KMS-11 (cell line): ENCODE results near the gene APOBEC4.
A peak's percentile ranks its signal among the peaks of the same experiment; 100 is the strongest.

Experiments
- H2AFZ ChIP-seq: fragments of 200-600 bp; sonication (generic); 2 replicates; pipeline ENCODE4 v1.6.1; 2016; ENCODE audit warnings: antibody characterized with exemption, mixed run types, low read depth
- H3K27ac ChIP-seq: fragments of 200-600 bp; sonication (generic); 2 replicates; pipeline ENCODE4 v1.6.1; 2016; ENCODE audit warnings: mild to moderate bottlenecking, mixed run types
- H3K27me3 ChIP-seq: fragments of 200-600 bp; sonication (generic); 2 replicates; pipeline ENCODE4 v1.6.1; 2017; ENCODE audit warnings: mild to moderate bottlenecking, low read depth, mixed run types, moderate library complexity; ENCODE audit not compliant: insufficient read depth
- H3K36me3 ChIP-seq: fragments of 200-600 bp; sonication (generic); 2 replicates; pipeline ENCODE4 v1.6.1; 2017; ENCODE audit warnings: mild to moderate bottlenecking, mixed run types; ENCODE audit not compliant: insufficient read depth
- H3K4me1 ChIP-seq: fragments of 200-600 bp; sonication (generic); 2 replicates; pipeline ENCODE4 v1.6.1; 2016; ENCODE audit warnings: mild to moderate bottlenecking, low read depth, mixed run types; ENCODE audit not compliant: poor library complexity, severe bottlenecking
- H3K4me2 ChIP-seq: fragments of 200-600 bp; sonication (generic); 2 replicates; pipeline ENCODE4 v1.7.0; 2016; ENCODE audit warnings: mild to moderate bottlenecking, mixed run types
- H3K4me3 ChIP-seq: fragments of 200-600 bp; sonication (generic); IDR thresholded peaks from 2 replicates; pipeline ENCODE4 v1.6.1; 2017; ENCODE audit warnings: low read depth, low read length, mixed read lengths; ENCODE audit not compliant: insufficient read depth
- H3K79me2 ChIP-seq: fragments of 200-600 bp; sonication (generic); 2 replicates; pipeline ENCODE4 v1.6.1; 2016; ENCODE audit warnings: low read depth, mixed run types; ENCODE audit not compliant: insufficient read depth
- H3K9ac ChIP-seq: fragments of 200-600 bp; sonication (generic); 2 replicates; pipeline ENCODE4 v1.6.1; 2016; ENCODE audit warnings: mild to moderate bottlenecking, mixed run types
- H4K20me1 ChIP-seq: fragments of 200-600 bp; sonication (generic); 2 replicates; pipeline ENCODE4 v1.6.1; 2016; ENCODE audit warnings: mild to moderate bottlenecking, mixed run types; ENCODE audit not compliant: insufficient read depth
- CTCF ChIP-seq: fragments of 200-600 bp; sonication (generic); conservative IDR thresholded peaks from 2 replicates; pipeline ENCODE4 v1.6.1; 2017; ENCODE audit warnings: low read depth, mild to moderate bottlenecking, antibody characterized with exemption, low read length, moderate library complexity, mixed read lengths

Gene APOBEC4

GRCh38 chr1:183633676-183634343 is 19.3 kb downstream of the APOBEC4 start:
- H3K4me2 ChIP-seq = peak overlapping the region; percentile 88
- H3K79me2 ChIP-seq = peaks cover 51% of the 10 kb centered on the region
- peak overlapping the region; percentile 62; the same call in 1 of the 2 replicates for H3K9ac ChIP-seq
- H4K20me1 ChIP-seq = no peaks in the 10 kb centered on the region
- peaks cover 43% of the 10 kb centered on the region for H3K4me1 ChIP-seq
- peak; percentile 96 for TF ChIP-seq CTCF
- no peak overlapping the region for H2AFZ ChIP-seq
- peak overlapping the region; percentile 34; the same call in 1 of the 2 replicates for H3K27ac ChIP-seq
- peaks cover 12% of the 10 kb centered on the region; the same call in 1 of the 2 replicates for H3K36me3 ChIP-seq
- no peaks in the 10 kb centered on the region for H3K27me3 ChIP-seq
- peak overlapping the region; percentile 35 for H3K4me3 ChIP-seq

- TF ChIP-seq CTCF = no peak
- Histone ChIP-seq H4K20me1 (no peaks in the 10 kb centered on the region), H3K4me1 (peaks cover 43% of the 10 kb centered on the region), H3K79me2 (peaks cover 51% of the 10 kb centered on the region), H3K4me2 (peak overlapping the region; percentile 88), H3K4me3 (no peak overlapping the region), H2AFZ (no peak overlapping the region), H3K9ac (no peak overlapping the region), H3K27me3 (no peaks in the 10 kb centered on the region), H3K36me3 (peaks cover 16% of the 10 kb centered on the region; the same call in 1 of the 2 replicates), H3K27ac (no peak overlapping the region)
Observed at GRCh38 chr1:183632964-183633363, 20.2 kb downstream of the APOBEC4 start.

GRCh38 chr1:183632114-183632513 is 21.0 kb downstream of the APOBEC4 start:
- Histone ChIP-seq H3K4me3 (no peak overlapping the region), H3K36me3 (peaks cover 16% of the 10 kb centered on the region; the same call in 1 of the 2 replicates), H3K79me2 (peaks cover 51% of the 10 kb centered on the region), H3K9ac (no peak overlapping the region), H3K27ac (no peak overlapping the region), H3K4me1 (peaks cover 48% of the 10 kb centered on the region), H2AFZ (no peak overlapping the region), H3K27me3 (no peaks in the 10 kb centered on the region), H4K20me1 (no peaks in the 10 kb centered on the region), H3K4me2 (peak overlapping the region; percentile 88)
- no peak for TF ChIP-seq CTCF

- Histone ChIP-seq H2AFZ (no peak overlapping the region), H3K79me2 (peaks cover 51% of the 10 kb centered on the region), H3K4me1 (peaks cover 52% of the 10 kb centered on the region), H3K4me3 (no peak overlapping the region), H3K4me2 (no peak overlapping the region), H3K27ac (no peak overlapping the region), H3K27me3 (no peaks in the 10 kb centered on the region), H4K20me1 (no peaks in the 10 kb centered on the region), H3K36me3 (peaks cover 16% of the 10 kb centered on the region; the same call in 1 of the 2 replicates), H3K9ac (no peak overlapping the region)
- TF ChIP-seq CTCF = no peak
Observed at GRCh38 chr1:183630748-183631147, 22.4 kb downstream of the APOBEC4 start.
